Gastroesophageal sphincter (tissue), 3 donors: Measurements from ENCODE around the gene KCNE4.

Source experiments
- CTCF ChIP-seq, 4 experiments: fragments of 200-600 bp in 2 of 4; fragments of 450-650 bp in 2 of 4; sonication (generic) in 1 of 4; IDR thresholded peaks; one replicate each; pipeline ENCODE4 v1.5.1; 2017 to 2019; ENCODE audit warnings: antibody characterized with exemption in 4 of 4, mild to moderate bottlenecking in 2 of 4, moderate library complexity in 2 of 4
- EP300 ChIP-seq: sonication (generic); formaldehyde crosslinking; IDR thresholded peaks from one replicate; pipeline ENCODE4 v1.6.1; 2017; ENCODE audit warnings: antibody characterized with exemption, mild to moderate bottlenecking
- POLR2A ChIP-seq, 2 donors: fragments of 450-650 bp; IDR thresholded peaks; one replicate each; pipeline ENCODE4 v1.6.1; 2017; ENCODE audit warnings: antibody characterized with exemption in 2 of 2, mild to moderate bottlenecking in 2 of 2, moderate library complexity in 1 of 2
- POLR2AphosphoS5 ChIP-seq: sonication (generic); formaldehyde crosslinking; IDR thresholded peaks from one replicate; pipeline ENCODE4 v1.6.1; 2017; ENCODE audit warnings: antibody characterized with exemption

- no peak for TF ChIP-seq CTCF (IDR thresholded peaks at IDR 0.05)
- no peak for TF ChIP-seq POLR2A (IDR thresholded peaks at IDR 0.05)
- TF ChIP-seq POLR2AphosphoS5, result no peak
- no peak for TF ChIP-seq EP300
Measured at GRCh38 chr2:223041527-223042109, 10.4 kb upstream of the KCNE4 start.
